Hepatic stellate cell (primary cell): ENCODE data around the gene KDM4C.

Source experiments
- DNase-seq: peaks from one replicate; pipeline ENCODE4 v3.0.0; 2011; ENCODE audit warnings: low spot score

The KDM4C gene

DNA sequence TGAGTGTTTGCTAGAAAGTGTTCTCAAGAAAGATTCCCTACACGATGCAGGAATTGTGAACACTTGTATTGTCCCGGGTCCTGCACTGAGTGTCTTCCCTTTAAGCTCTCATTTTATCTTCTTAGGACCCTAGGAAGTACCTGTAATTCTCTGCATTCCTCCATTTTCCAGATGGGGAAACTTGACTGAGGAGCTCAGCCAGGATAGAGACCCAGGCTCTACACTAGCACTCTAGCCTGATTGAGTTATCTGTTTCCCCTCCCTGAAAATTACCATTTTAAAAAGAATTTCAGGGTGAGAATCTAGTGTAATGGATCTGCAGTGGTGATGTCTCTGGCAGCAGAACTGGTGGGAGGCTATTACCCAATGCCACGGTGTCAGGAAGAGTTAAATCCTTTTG, 453.9 kb downstream of the KDM4C start:
- DNase-seq = no peak

DNA sequence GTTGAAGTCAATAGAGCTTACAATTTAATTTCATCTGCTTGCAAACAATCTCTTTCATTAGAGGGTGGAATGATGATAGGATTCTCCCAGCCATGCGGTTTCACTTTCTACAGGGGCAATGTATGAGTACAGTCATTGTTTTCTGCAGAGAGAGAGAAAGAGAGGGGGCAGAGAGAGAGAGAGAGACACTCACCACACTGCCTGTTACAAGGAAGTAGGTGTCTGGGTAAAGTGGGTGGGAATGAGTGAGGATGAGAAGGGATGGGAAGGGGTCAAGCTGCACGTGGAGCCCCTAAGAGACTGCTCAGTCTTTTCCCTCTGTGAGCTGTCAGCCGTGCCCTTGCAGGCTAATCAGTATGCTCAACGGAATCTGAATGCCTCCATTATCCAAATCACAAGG, 454.3 kb downstream of the KDM4C start:
- DNase-seq = no peak

DNA sequence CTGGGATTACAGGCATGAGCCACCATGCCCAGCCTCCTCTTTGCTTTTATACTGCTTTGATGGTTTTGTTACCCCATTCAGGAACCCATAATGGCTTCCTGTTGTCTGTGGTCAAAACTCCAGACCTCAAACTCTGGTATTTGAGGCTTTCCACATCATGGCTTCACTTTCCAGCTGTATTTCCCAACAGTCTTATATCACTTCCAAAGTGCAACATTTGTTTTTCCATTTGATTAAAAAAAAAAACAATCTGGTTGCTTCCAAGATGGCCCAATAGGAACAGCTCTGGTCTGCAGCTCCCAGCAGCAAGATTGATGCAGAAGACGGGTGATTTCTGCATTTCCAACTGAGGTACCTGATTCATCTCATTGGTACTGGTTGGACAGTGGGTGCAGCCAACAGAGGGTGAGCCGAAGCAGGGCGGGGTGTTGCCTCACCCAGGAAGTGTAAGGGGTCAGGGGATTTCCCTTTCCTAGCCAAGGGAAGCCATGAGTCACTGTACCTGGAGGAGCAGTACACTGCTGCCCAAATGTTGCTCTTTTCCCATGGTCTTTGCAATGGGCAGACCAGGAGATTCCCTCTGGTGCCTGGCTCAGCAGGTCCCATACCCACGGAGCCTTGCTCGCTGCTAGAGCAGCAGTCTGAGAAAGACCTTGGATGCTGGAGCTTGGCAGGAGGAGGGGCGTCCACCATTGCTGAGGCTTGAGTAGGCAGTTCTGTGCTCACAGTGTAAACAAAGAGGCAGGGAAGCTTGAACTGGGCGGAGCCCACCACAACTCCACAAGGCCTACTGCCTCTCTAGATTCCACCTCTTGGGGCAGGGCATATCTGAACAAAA, 458.4 kb downstream of the KDM4C start:
- DNase-seq = no peak

DNA sequence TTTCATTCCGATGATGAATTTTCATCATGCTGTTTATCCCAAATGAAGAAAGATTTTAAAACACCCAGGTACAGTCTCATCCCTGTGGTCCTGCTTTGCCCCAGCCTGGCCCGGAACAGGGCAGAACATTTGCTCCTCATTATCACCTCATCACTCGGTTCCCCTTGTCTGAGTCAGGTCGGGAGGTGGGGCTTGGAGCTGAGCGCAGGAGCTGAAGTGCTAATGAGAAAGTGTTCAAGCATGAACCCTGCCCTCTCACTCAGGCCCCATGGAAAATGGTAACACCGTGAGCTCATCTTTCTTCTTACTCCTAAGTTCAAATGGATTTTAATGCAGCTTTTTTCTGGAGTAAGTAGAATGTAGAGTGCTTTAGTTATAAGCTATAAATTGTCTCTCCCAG, 466.2 kb downstream of the KDM4C start:
- no peak for DNase-seq
